BE2C (cell line): Measurements from ENCODE around the gene RANBP3.

Source experiments
- DNase-seq: peaks from one replicate; pipeline ENCODE4 v3.0.0-alpha.2; 2020
- H3K27me3 ChIP-seq: fragments of 250-450 bp; sonication (Bioruptor Pico); 2 replicates; pipeline ENCODE4 v1.5.1; 2020; ENCODE audit warnings: mild to moderate bottlenecking
- H3K36me3 ChIP-seq: fragments of 250-450 bp; sonication (Bioruptor Pico); 2 replicates; pipeline ENCODE4 v1.5.1; 2020; ENCODE audit warnings: mild to moderate bottlenecking
- H3K4me1 ChIP-seq: fragments of 250-450 bp; sonication (Bioruptor Pico); 2 replicates; pipeline ENCODE4 v1.5.1; 2020
- H3K4me3 ChIP-seq: 2 replicates; pipeline ENCODE4 v1.5.1; 2011; ENCODE audit warnings: low read depth, low read length
- H3K9me3 ChIP-seq: fragments of 250-450 bp; sonication (Bioruptor Pico); 2 replicates; pipeline ENCODE4 v1.5.1; 2020
- TF ChIP-seq, protein P1 (sequence below): IDR thresholded peaks from 2 replicates; pipeline ENCODE4 v1.5.1; 2012; ENCODE audit warnings: mild to moderate bottlenecking, low read depth, low read length

Gene RANBP3

DNA sequence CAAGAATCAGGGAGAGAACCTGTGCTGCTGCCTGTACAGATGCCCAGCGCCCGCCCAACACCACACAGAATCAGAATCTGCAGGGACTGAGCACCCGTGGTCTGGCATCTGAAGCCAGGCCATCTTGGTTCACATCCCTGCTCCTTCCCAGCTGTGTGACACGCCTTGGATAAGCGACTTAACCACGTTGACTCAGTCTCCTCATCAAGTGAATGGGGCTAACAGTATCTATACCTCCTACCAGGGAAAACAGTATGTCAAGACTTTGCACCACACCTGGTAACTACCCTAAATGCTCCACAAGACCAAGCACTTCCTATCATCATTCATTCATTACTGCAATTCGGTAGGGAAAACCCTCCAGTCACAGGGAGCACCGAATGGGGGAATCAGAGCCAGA lies 1.2 kb downstream of the RANBP3 start:
- Histone ChIP-seq H3K4me1 (no peaks in the 10 kb centered on the region; the same call in 1 of the 2 replicates), H3K4me3 (peak overlapping the region; percentile 93), H3K27me3 (no peaks in the 10 kb centered on the region), H3K9me3 (no peaks in the 10 kb centered on the region), H3K36me3 (peaks cover 26% of the 10 kb centered on the region)
- TF ChIP-seq, protein P1, sequence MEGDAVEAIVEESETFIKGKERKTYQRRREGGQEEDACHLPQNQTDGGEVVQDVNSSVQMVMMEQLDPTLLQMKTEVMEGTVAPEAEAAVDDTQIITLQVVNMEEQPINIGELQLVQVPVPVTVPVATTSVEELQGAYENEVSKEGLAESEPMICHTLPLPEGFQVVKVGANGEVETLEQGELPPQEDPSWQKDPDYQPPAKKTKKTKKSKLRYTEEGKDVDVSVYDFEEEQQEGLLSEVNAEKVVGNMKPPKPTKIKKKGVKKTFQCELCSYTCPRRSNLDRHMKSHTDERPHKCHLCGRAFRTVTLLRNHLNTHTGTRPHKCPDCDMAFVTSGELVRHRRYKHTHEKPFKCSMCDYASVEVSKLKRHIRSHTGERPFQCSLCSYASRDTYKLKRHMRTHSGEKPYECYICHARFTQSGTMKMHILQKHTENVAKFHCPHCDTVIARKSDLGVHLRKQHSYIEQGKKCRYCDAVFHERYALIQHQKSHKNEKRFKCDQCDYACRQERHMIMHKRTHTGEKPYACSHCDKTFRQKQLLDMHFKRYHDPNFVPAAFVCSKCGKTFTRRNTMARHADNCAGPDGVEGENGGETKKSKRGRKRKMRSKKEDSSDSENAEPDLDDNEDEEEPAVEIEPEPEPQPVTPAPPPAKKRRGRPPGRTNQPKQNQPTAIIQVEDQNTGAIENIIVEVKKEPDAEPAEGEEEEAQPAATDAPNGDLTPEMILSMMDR, result no peak
- DNase-seq, result no peak

DNA sequence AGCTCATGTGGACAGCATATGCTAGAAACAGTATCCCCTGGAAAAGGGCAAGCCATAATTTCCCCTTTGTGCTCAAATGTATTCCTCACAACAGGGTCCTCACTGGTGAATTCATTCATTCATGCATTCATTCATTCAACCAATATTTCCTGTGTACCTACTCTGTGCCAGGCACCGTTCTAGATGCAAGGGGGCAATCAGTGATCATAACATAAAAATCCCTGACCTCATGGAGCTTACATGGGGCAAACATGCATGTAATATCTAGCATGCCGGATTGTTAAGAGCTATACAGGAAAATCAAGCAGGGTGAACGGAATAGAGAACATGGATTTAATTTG lies 2.6 kb downstream of the RANBP3 start:
- Histone ChIP-seq H3K27me3 (no peaks in the 10 kb centered on the region), H3K36me3 (peaks cover 26% of the 10 kb centered on the region), H3K9me3 (no peaks in the 10 kb centered on the region), H3K4me3 (no peak overlapping the region), H3K4me1 (no peaks in the 10 kb centered on the region; the same call in 1 of the 2 replicates)
- DNase-seq, result no peak
- TF ChIP-seq, protein P1, result no peak

DNA sequence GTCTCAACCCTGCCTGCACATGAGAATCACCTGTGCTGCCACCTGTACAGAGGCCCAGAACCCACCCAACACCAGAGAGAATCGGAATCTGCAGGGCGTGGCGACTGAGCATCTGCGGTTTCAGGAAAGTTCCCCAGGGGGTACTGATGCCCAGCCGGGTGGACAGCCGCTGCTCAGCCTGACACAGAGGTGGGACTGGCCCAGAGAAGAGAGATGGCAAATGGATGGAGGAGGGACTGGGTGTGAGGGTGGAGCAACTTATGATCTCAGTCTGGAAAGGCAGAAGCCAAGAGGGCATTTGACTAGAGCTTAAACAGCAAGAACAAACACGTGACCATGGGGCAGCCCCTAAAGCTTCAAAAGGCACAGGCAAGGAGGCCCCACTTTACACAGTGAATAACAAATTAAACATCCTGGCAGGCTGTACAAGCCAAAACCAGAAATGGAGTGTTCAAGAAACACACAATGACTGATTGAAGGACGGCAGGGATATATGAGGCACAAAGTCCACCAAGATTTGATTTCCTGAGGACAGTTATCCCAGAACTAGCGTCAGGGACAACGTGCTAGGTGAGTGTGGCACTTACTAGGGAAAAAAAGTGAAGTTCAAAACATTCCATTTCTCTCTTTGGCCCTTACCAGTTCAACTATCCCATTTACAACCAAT lies 3.1 kb downstream of the RANBP3 start:
- TF ChIP-seq, protein P1, result no peak
- H3K4me1 ChIP-seq, result no peaks in the 10 kb centered on the region; the same call in 1 of the 2 replicates
- H3K9me3 ChIP-seq, result no peaks in the 10 kb centered on the region
- no peak overlapping the region for H3K4me3 ChIP-seq
- H3K36me3 ChIP-seq, result peaks cover 26% of the 10 kb centered on the region
- no peak for DNase-seq
- no peaks in the 10 kb centered on the region for H3K27me3 ChIP-seq

DNA sequence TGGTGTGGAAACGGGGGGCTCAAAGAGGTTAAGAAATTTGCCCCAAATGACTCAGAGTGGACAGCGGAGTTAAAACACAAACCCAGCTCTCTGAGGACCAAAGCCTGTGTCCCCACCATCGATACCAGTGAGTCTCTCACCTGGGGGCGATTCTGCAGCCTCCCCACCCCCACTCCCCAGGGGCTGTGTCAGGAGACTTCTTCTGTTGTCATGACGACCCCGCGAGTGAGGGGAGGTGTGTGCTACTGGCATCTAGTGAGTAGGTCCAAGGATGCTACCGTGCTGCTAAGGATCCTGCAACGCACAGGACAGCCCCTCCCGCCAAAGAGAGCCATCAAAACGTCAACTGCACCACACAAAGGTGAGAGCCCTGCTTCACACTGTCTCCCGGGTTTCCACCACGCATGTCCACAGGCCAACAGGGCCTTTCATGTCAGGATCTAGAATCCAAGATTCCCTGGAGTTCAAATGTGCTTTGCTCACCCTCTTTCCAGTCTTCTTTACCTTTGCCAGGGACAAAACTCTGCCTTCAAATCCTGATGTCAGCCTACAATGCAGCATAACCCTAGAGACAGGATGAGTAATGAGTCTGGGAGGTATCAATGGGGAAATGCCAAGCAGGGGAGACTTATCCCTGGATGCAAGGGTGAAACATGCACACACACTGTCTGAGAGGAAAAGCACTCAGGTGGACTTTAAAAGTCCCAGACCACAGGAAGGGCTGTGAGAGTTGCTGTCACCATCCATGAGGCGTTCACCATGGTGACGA lies 3.9 kb downstream of the RANBP3 start:
- no peaks in the 10 kb centered on the region; the same call in 1 of the 2 replicates for H3K4me1 ChIP-seq
- no peak for DNase-seq
- peaks cover 26% of the 10 kb centered on the region for H3K36me3 ChIP-seq
- H3K4me3 ChIP-seq, result no peak overlapping the region
- no peaks in the 10 kb centered on the region for H3K27me3 ChIP-seq
- TF ChIP-seq, protein P1, result no peak
- H3K9me3 ChIP-seq, result no peaks in the 10 kb centered on the region

DNA sequence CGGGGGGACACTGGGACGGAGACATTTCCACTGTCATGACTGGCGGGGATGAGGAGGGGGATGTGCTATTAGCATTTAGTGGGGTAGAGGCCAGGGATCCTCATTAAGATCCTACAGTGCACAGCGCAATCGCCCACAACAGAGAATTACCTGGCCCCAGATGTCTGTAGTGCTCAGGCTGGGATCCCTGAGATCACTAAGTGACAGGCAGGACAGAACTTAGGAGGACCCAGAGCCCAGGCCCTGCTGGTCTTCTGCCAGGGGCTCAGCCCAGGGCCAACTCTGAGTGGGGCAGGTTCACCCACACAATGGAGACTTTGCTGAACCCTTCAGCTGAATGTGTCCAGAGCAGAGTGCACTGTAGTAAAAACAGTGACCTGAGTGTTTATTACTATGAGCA lies 4.6 kb downstream of the RANBP3 start:
- H3K4me1 ChIP-seq, result peaks cover 5% of the 10 kb centered on the region; the same call in 1 of the 2 replicates
- TF ChIP-seq, protein P1, result no peak

DNA sequence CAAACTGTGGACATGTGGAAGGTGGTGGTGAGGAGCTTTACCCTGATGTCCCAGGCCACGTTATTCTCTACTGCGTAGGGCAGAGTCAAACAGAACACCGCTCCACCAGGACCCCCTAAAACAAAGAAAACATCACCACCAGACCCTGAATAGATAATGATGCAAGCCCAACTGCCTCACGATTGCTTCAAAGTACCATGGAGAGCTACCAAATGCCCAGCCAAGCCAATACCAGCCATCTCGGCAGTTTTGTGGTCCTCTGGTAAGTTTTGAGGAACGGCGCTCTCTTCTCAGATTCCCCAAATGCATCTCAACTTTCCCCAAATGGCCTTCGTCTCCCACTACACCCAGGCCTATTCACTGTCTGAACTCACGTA lies 5.6 kb downstream of the RANBP3 start:
- H3K36me3 ChIP-seq, result peaks cover 29% of the 10 kb centered on the region

More for the DNA sequence above, 4.6 kb downstream of the RANBP3 start:
- DNase-seq, result no peak
- Histone ChIP-seq H3K9me3 (no peaks in the 10 kb centered on the region), H3K27me3 (no peaks in the 10 kb centered on the region), H3K4me3 (no peak overlapping the region), H3K36me3 (peaks cover 26% of the 10 kb centered on the region)

More for the DNA sequence above, 5.6 kb downstream of the RANBP3 start:
- peaks cover 7% of the 10 kb centered on the region; the same call in 1 of the 2 replicates for H3K4me1 ChIP-seq
- no peak for DNase-seq
- no peaks in the 10 kb centered on the region for H3K27me3 ChIP-seq
- no peak overlapping the region for H3K4me3 ChIP-seq
- no peaks in the 10 kb centered on the region for H3K9me3 ChIP-seq
- TF ChIP-seq, protein P1, result no peak
